OCI-LY1 (cell line): ENCODE results near the gene SCML1.
A peak's percentile ranks its signal among the peaks of the same experiment; 100 is the strongest.

Experiments
- CTCF ChIP-seq: fragments of 200-600 bp; sonication (generic), shearing (Covaris generic); IDR thresholded peaks from 2 replicates; pipeline ENCODE4 v1.5.1; 2017; ENCODE audit warnings: mild to moderate bottlenecking, antibody characterized with exemption, low read length, moderate library complexity, mixed read lengths
- EZH2 ChIP-seq: fragments of 200-600 bp; sonication (generic), shearing (Covaris generic); IDR thresholded peaks from 2 replicates; pipeline ENCODE4 v1.8.0; 2017; ENCODE audit warnings: borderline replicate concordance, mixed run types, mild to moderate bottlenecking, antibody characterized with exemption, low read length, moderate library complexity, mixed read lengths

GRCh38 chrX:17689971-17690409 lies 47.3 kb upstream of the SCML1 start:
- TF ChIP-seq CTCF (peak; percentile 49; the same call in 1 of the 2 replicates), EZH2 (no peak)
